GM19043 (cell line): ENCODE data around the gene GNGT1.

Experiments
- ATAC-seq: cut with Tn5 transposase; IDR thresholded peaks from one replicate; pipeline ENCODE4 v1.9.1; 2021; ENCODE audit warnings: low read depth; ENCODE audit not compliant: unreplicated experiment

The GNGT1 gene

DNA sequence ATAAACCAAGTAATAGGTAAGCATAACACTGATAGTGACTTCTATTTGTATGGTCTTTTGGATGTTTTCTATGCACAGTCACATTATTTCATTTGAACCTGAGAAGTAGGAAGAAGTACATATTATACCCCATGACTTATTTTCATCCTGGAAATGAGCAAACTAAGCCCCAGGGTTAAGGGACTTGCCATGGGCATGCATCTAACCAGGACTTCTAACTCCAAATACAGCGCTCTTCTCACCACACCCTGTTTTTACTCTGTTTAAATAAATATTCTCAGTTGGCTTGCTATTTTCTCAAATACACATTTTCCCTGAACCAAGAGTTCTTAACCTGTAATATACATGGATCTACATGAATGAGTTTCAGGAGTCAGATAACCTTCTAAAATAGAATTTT lies 31.5 kb downstream of the GNGT1 start:
- ATAC-seq, result no peak

DNA sequence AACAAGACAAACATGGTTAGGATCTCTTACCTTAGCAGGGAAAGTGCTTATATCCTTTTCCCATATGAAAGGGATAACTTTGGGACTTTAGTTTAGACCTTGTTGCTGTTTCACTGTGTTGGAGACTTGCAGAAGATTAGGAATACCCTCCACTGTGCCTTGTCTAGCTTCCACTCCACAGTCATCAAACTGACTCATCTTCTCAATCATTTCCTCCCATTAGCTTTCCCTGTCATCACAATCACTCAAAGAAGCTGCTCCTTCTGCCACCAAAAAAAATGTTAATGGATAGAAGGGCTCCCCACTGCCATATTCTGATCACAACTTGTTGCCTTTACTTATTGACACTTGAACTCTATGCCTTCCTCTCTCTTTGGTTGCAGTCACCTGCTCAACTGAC lies 31.9 kb downstream of the GNGT1 start:
- no peak for ATAC-seq

DNA sequence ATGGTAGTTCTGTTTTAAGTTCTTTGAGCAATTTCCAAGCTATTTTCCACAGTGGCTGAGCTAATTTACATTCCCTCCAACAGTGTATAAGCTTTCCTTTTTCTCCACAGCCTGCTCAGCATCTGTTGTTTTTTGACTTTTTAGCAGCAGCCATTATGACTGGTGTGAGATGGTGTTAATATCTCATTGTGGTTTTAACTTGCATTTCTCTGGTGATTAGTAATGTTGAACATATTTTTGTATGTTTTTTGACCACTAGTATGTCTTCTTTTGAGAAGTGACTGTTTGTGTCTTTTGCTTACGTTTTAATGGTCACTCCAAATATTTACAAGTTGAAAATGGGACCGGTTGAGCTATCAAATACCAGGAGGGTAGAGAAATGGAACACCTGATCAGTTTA lies 35.6 kb downstream of the GNGT1 start:
- ATAC-seq, result no peak

DNA sequence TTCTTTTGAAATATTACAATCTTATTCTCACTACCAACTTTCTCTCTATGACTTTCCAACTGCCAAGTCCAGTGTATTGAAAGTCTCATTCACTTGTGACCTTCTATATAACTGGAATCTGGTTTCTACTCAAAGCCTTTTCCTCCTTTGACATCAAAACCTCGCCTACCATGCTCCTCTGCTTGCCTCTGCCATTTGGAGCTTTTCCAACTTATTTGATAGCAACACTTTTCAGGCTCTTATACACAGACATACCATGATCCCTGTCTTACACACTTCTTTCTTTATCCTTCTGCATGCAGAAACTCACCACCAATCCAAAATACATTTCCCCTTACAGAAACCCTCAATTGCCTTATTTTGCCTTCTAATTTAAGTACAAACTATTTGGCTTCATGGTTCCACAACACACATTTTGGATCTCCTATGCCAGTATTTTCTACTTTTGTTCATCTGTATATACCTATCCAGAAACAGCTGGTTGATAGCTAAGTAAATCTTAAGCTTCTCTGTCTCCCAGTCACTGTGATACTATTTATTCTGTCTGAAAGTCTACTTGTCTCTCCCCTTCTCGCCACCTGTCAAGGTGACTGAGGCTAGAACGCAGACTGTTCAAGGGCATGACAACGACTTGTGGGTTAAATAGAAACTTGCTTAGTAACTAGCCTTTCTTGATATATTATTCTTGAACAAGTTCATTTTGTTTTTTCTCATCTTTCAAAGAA lies 37.6 kb downstream of the GNGT1 start:
- no peak for ATAC-seq

DNA sequence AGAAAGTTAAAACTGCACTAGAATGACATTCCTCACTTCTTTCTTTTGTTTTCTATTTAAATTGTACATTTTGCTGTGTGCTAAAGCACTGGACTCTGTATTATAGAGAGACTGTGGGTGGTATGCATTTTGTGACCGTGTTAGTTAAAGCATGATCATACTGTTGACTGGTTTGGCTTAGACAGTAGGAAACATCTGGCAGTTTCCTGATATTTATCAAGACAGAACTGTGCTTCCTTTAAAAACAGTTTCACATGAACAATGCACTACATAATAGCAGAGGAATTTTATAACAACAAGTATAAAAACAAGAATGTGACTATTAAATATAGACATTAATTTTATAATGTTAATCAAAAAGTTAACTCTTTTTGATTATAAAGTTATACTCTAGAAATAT lies 38.3 kb downstream of the GNGT1 start:
- no peak for ATAC-seq

DNA sequence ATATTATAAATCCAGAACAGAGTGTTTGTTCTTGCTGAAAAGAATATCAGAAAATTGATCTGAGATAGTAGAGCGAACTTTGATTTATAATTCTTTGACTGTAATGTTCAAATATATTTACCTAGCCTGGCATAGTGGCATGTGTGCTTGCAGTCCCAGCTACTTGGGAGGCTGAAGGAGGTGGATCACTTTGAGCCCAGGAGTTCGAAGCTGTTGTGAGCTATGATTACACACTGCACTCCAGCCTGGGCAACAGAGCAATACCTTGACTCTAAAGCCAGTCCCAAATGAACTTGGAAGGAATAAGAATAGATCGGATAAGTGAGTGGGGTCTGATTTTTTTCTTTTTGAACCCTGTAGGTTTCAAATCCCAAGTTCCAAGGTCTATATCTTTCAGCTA lies 38.7 kb downstream of the GNGT1 start:
- no peak for ATAC-seq

DNA sequence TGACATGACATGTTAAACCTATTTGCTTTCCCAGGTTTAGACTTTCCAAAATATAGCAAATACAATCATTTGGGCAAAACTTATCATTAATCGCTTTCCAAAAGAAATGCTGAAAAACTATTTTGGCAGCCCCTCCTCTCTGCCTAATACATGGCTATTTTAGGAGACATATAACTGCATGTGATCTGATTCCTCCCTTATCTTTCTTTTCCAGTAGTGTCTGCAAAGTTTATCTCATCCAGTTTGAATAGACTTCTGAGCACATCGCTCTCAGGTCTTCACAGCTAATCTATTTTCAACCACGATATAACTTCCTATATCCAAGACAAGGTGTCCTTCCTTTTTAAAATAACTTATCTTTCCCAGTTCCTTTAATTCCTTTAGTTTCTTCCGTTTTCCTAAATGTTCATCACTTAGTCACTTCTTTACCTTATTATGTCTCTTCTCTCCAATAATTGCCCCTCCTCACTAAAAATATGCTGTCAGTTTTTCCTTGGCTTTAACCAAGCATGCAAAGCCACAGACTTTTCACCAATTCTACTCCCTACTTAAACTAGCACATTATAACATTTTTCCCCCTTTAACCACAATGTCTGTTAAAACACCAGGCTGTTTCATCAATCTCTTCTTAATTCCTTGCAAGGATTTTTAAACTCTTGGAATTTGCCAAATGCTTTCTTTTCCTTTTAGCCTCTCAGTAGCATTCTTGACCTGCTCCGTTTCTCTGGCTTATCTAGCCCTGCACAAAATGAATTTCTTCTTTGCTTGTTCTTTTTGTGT lies 39.6 kb downstream of the GNGT1 start:
- no peak for ATAC-seq

DNA sequence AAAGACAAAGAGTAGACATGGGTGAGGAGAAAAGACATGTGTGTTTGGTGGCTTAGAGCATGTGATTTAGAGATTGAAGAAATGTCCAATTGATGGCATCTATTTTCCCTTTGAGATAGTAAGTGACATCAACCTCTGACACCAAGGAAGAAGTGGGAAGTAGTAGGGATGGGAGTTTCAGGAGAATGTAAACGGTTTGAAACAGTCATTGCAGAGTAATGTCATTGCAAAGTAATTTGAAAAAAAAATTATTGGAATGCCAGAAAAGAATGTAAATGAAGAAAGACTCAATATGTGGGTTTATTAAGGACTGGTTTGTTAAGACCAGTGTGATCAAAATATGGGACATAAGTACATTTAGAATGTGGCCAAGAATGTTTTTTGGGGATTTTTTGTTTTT lies 41.7 kb downstream of the GNGT1 start:
- ATAC-seq, result no peak

DNA sequence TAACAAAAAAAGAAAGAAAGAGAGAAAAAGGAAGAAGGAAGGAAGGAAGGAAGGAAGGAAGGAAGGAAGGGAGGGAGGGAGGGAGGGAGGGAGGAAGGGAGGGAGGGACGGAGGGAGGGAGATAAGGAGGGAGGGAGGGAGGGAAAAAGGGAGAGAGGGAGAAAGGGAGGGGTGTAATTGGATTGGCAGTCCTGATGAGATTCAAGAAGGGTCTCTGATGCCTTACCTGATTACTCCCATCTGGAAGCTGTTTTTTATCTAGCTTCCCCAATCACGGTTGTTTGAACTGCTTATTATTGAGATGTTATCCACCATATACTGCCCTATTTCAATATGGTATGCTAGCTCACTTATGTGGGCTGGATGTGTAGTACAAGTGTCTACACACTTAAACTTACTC lies 42.5 kb downstream of the GNGT1 start:
- ATAC-seq, result no peak

DNA sequence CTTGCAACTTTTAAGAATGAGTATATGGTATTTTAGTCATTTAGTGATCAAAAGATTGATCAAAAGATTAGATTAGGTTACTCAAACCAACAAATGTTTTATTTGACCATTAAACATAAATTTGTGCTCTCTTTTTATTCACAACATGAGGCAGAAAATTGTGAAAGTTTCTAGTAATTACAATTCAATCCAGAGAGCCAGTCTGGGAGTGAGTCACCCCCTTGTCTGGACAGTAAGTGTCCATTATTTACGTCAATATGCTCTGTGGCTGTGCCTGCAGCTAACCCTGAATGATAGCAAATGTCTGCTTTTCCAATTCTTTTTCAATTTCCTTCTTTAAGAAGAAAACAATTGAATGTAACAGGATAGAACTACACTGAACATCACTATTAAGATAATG lies 43.1 kb downstream of the GNGT1 start:
- ATAC-seq, result no peak

DNA sequence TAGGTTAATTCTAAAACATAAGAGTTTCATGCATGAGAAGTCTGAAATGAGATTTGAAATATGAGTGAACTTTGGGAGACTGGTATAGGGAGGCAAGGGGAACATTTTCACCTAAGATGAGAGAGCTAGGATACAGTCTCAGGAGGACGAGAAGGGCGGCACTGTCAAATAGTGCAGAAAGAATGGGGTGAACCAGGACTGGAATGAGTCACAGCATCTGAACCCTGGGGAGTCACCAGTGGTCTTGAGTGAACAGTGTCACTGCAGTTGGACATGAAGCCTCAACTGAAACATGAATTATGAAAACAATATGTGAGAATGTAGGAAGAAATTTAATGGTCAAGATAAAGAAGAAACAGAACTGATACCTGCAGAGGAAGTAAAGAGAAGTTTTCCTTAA lies 48.9 kb downstream of the GNGT1 start:
- peak; percentile 71 for ATAC-seq

DNA sequence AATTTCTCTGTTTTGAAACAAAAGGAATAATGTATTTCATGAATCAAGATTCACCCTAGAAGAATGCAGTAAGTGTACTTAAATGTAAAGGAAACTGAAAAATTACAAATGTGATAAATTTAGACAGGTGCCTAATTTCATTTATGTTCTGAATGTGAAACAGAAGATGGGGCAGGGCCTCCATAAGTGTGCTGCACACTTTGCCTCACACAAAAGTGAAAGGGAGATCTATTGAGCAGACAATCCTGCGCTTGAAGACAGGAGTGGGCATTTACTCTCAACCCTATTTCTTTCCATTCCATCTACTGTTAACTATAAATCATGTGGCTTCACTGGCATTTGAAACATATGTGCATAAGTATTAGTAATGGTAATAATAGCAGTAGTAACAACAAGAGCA lies 51.4 kb downstream of the GNGT1 start:
- ATAC-seq, result no peak

DNA sequence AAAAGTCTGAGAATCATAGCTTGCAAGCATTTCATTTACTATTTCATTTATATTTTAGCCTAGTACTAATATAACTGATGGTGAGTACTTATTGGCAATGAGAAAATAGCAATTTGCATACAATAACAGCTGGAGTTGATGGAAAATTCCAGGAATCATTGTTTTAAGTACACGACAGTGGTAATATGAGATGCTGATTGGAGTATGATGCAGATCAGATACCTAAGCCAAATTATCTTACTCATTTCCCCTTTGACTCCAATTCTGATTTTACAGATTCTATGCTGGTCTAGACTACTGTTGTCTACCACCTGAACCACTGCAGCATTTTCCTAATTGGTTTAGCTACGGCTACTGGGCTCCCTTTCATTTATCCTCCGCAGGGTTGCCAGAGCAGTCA lies 51.8 kb downstream of the GNGT1 start:
- ATAC-seq, result no peak

DNA sequence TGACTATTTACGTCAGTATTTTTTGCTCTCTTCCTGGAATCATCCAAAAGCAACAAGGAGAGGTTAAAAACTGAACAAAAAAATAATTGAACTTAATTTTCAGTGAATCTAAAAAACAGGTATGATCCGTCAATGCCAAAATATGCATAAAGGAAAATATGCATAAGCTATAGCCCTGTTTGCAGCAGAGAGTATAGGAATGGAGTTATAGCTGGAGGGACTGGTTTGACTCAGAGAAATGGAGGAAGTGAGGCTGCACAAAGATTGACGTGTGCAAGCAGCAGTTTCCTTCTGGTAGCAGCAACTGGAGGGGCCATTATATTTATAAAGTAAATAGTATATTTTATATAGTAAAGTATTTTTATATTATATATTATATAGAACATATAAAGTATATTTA lies 52.3 kb downstream of the GNGT1 start:
- no peak for ATAC-seq
